ENCODE results near the gene MCL1.

MCL1 gene

GRCh38 chr1:150579110-150579944 is at the start of gene MCL1 (continued):
- peak; percentile 82 for TF ChIP-seq ZBTB11 (tag by site-specific recombination; conservative IDR thresholded peaks at IDR 0.05; ENCODE audit: low read depth)
- no peak for TF ChIP-seq ZSCAN18 (tag by site-specific recombination; IDR thresholded peaks at IDR 0.05)
- TF ChIP-seq GLIS1 (tag by site-specific recombination; IDR thresholded peaks at IDR 0.05), result peak; percentile 94
- TF ChIP-seq PRDM10 (tag by site-specific recombination; IDR thresholded peaks at IDR 0.05), result no peak
- TF ChIP-seq KLF16 (tag by site-specific recombination; IDR thresholded peaks at IDR 0.05), result peak; percentile 55; the same call in 1 of the 2 replicates
- TF ChIP-seq ZNF184 (tag by site-specific recombination; IDR thresholded peaks at IDR 0.05), result peak; percentile 47; the same call in 1 of the 2 replicates
- no peak for TF ChIP-seq ZNF837 (tag by site-specific recombination; IDR thresholded peaks at IDR 0.05)
- no peak for TF ChIP-seq KLF9 (tag by site-specific recombination; IDR thresholded peaks at IDR 0.05; ENCODE audit: low read depth)
- no peak for TF ChIP-seq ZNF366 (tag by site-specific recombination; conservative IDR thresholded peaks at IDR 0.05)
- TF ChIP-seq ZNF561 (tag by site-specific recombination; IDR thresholded peaks at IDR 0.05; ENCODE audit: borderline replicate concordance), result 0 out of 2 replicates have a peak, but pooled peaks have one; percentile 48
- peak; percentile 16; the same call in 1 of the 2 replicates for TF ChIP-seq REPIN1 (tag by site-specific recombination; IDR thresholded peaks at IDR 0.05; ENCODE audit: low read depth)
- peak; percentile 65; the same call in 1 of the 2 replicates for TF ChIP-seq ZNF391 (tag by site-specific recombination; IDR thresholded peaks at IDR 0.05; ENCODE audit: borderline replicate concordance, low read depth)
- peak; percentile 16; the same call in 1 of the 2 replicates for TF ChIP-seq ZNF10 (tag by site-specific recombination; IDR thresholded peaks at IDR 0.05)
- TF ChIP-seq ZNF174 (tag by site-specific recombination; IDR thresholded peaks at IDR 0.05), result no peak
- TF ChIP-seq ZNF629 (tag by site-specific recombination; IDR thresholded peaks at IDR 0.05), result 0 out of 2 replicates have a peak, but pooled peaks have one; percentile 29
- peak; percentile 90 for TF ChIP-seq ZBTB26 (tag by site-specific recombination; optimal IDR thresholded peaks at IDR 0.05)
- TF ChIP-seq ZBTB44 (tag by site-specific recombination; IDR thresholded peaks at IDR 0.05), result no peak
- TF ChIP-seq ZNF146 (tag by site-specific recombination; IDR thresholded peaks at IDR 0.05), result no peak; the same call in 1 of the 2 replicates
- no peak for TF ChIP-seq ZNF776 (tag by site-specific recombination; IDR thresholded peaks at IDR 0.05; ENCODE audit: borderline replicate concordance)
- peak; percentile 59; the same call in 1 of the 2 replicates for TF ChIP-seq ZNF423 (tag by site-specific recombination; IDR thresholded peaks at IDR 0.05)
- no peak for TF ChIP-seq ZSCAN4 (tag by site-specific recombination; IDR thresholded peaks at IDR 0.05)
- TF ChIP-seq ZIC2 (tag by site-specific recombination; IDR thresholded peaks at IDR 0.05), result peak; percentile 77
- TF ChIP-seq GLIS2 (tag by site-specific recombination; IDR thresholded peaks at IDR 0.05), result peak; percentile 100
- no peak for TF ChIP-seq ZNF639 (tag by site-specific recombination; IDR thresholded peaks at IDR 0.05)

Measured in HEK293 (cell line).